Measurements from ENCODE around the gene SYT14.
"Not testable (repeated sequence)": the region's sequence is repeated elsewhere in the genome, so short reads cannot be mapped to it uniquely, and the experiment has no call there.

The SYT14 gene

DNA sequence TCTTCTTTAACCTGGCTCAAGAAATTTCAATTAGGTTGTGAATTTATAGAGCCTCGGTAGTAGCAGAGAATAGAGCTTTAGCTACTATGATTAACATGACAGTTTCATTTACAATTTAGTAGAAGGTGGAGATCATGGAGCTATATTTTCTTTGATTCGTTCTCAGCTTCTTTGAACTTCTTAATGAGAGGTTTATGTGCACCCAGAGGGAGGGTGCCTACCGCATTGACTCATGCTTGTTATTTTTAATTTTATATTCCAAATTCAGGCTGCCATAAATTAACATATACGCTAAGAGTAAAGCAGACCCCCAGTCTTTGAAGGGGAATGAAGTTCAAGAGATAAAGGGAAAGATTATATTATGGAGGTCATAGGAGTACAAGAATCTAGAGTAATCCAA lies 24.4 kb downstream of the SYT14 start:
- DNase-seq (ENCODE audit: low read depth in 1 of 2, low spot score in 1 of 2), result no peak
- H3K4me3 ChIP-seq (replicated peaks; ENCODE audit: insufficient read depth, low read length), result no peak overlapping the region
- TF ChIP-seq POLR2AphosphoS5 (IDR thresholded peaks at IDR 0.05; ENCODE audit: low read depth) (no peak), SPI1 (IDR thresholded peaks at IDR 0.05; ENCODE audit: borderline replicate concordance, low read depth) (no peak), GABPA (IDR thresholded peaks at IDR 0.05; ENCODE audit: low read depth) (no peak)
- TF ChIP-seq, protein P1, sequence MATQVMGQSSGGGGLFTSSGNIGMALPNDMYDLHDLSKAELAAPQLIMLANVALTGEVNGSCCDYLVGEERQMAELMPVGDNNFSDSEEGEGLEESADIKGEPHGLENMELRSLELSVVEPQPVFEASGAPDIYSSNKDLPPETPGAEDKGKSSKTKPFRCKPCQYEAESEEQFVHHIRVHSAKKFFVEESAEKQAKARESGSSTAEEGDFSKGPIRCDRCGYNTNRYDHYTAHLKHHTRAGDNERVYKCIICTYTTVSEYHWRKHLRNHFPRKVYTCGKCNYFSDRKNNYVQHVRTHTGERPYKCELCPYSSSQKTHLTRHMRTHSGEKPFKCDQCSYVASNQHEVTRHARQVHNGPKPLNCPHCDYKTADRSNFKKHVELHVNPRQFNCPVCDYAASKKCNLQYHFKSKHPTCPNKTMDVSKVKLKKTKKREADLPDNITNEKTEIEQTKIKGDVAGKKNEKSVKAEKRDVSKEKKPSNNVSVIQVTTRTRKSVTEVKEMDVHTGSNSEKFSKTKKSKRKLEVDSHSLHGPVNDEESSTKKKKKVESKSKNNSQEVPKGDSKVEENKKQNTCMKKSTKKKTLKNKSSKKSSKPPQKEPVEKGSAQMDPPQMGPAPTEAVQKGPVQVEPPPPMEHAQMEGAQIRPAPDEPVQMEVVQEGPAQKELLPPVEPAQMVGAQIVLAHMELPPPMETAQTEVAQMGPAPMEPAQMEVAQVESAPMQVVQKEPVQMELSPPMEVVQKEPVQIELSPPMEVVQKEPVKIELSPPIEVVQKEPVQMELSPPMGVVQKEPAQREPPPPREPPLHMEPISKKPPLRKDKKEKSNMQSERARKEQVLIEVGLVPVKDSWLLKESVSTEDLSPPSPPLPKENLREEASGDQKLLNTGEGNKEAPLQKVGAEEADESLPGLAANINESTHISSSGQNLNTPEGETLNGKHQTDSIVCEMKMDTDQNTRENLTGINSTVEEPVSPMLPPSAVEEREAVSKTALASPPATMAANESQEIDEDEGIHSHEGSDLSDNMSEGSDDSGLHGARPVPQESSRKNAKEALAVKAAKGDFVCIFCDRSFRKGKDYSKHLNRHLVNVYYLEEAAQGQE (IDR thresholded peaks at IDR 0.05; ENCODE audit: insufficient replicate concordance, low read depth), result no peak
- TF ChIP-seq, protein P2, sequence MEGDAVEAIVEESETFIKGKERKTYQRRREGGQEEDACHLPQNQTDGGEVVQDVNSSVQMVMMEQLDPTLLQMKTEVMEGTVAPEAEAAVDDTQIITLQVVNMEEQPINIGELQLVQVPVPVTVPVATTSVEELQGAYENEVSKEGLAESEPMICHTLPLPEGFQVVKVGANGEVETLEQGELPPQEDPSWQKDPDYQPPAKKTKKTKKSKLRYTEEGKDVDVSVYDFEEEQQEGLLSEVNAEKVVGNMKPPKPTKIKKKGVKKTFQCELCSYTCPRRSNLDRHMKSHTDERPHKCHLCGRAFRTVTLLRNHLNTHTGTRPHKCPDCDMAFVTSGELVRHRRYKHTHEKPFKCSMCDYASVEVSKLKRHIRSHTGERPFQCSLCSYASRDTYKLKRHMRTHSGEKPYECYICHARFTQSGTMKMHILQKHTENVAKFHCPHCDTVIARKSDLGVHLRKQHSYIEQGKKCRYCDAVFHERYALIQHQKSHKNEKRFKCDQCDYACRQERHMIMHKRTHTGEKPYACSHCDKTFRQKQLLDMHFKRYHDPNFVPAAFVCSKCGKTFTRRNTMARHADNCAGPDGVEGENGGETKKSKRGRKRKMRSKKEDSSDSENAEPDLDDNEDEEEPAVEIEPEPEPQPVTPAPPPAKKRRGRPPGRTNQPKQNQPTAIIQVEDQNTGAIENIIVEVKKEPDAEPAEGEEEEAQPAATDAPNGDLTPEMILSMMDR (IDR thresholded peaks at IDR 0.05; ENCODE audit: insufficient read depth, low read length), result no peak
- H3K27ac ChIP-seq (replicated peaks), result no peak overlapping the region
- peaks cover 2% of the 10 kb centered on the region for H3K27me3 ChIP-seq (ENCODE audit: insufficient read depth, poor library complexity, severe bottlenecking)

DNA sequence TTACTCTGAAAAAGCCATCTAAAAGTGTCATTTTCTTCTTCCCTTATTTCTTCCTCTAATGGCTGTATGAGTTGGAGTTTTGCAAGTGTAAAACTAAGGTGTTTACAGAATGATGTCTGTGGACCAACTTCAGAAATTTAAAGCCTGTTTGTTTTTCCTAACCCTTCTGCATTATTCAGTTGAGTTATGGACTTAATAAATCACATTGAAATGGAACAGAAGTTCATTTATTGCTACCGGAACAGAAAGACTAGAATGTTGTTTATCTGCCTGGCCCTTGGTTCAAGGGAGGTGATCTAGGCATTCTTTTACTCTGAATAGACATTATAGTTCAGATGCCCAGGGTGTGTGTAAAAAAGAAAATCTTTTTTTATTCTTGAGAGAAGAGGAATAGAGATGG lies 24.8 kb downstream of the SYT14 start:
- no peak for DNase-seq (ENCODE audit: low read depth in 1 of 2, low spot score in 1 of 2)
- TF ChIP-seq, protein P1 (IDR thresholded peaks at IDR 0.05; ENCODE audit: insufficient replicate concordance, low read depth), result no peak
- no peak for TF ChIP-seq GABPA (IDR thresholded peaks at IDR 0.05; ENCODE audit: low read depth)
- TF ChIP-seq, protein P2 (IDR thresholded peaks at IDR 0.05; ENCODE audit: insufficient read depth, low read length), result no peak
- TF ChIP-seq SPI1 (IDR thresholded peaks at IDR 0.05; ENCODE audit: borderline replicate concordance, low read depth), result no peak
- Histone ChIP-seq H3K4me3 (replicated peaks; ENCODE audit: insufficient read depth, low read length) (no peak overlapping the region), H3K27me3 (ENCODE audit: insufficient read depth, poor library complexity, severe bottlenecking) (peaks cover 2% of the 10 kb centered on the region), H3K27ac (replicated peaks) (no peak overlapping the region)

DNA sequence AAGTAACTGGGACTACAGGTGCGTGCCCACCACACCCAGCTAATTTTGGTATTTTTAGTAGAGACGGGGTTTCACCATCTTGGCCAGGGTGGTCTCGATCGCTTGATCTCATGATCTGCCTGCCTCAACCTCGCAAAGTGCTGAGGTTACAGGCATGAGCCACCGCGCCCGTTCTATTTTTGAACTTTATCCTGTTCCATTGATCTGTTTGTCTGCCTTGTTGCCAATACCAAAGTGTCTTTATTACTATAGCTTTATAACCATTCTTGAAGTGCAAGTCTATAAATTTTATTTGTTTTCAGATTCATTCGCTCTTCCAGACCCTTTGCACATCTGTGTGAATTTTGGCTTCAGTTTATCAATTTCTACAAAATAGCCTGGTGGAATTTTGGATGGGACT lies 28.0 kb downstream of the SYT14 start:
- DNase-seq (ENCODE audit: low read depth in 1 of 2, low spot score in 1 of 2), result no peak
- Histone ChIP-seq H3K27ac (replicated peaks) (no peak overlapping the region), H3K27me3 (ENCODE audit: insufficient read depth, poor library complexity, severe bottlenecking) (no peaks in the 10 kb centered on the region), H3K4me3 (replicated peaks; ENCODE audit: insufficient read depth, low read length) (no peak overlapping the region)
- TF ChIP-seq POLR2AphosphoS5 (IDR thresholded peaks at IDR 0.05; ENCODE audit: low read depth) (no peak), GABPA (IDR thresholded peaks at IDR 0.05; ENCODE audit: low read depth) (no peak), SPI1 (IDR thresholded peaks at IDR 0.05; ENCODE audit: borderline replicate concordance, low read depth) (no peak)
- TF ChIP-seq, protein P2 (IDR thresholded peaks at IDR 0.05; ENCODE audit: insufficient read depth, low read length), result no peak
- TF ChIP-seq, protein P1 (IDR thresholded peaks at IDR 0.05; ENCODE audit: insufficient replicate concordance, low read depth), result no peak

DNA sequence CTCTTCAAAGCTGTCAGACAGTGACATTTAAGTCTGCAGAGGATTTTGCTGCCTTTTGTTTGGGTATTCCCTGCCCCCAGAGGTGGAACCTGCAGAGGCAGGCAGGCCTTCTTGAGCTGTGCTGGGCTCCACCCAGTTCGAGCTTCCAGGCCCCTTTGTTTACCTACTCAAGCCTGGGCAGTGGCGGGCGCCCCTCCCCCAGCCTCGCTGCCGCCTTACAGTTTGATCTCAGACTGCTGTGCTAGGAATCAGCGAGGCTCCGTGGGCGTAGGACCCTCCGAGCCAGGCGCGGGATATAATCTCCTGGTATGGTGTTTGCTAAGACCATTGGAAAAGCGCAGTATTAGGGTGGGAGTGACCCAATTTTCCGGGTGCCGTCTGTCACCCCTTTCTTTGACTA lies 40.7 kb downstream of the SYT14 start:
- H3K27ac ChIP-seq (replicated peaks); H3K27me3 ChIP-seq (ENCODE audit: insufficient read depth, poor library complexity, severe bottlenecking); H3K4me3 ChIP-seq (replicated peaks; ENCODE audit: insufficient read depth, low read length); DNase-seq (ENCODE audit: low read depth in 1 of 2, low spot score in 1 of 2): not testable (repeated sequence)

Data from HL-60 (cell line).